PC-9 (cell line): ENCODE measurements around the gene SCEL. TPM values are rescaled to one million over a fixed set of nuclear protein-coding genes. Genes with fewer than 3 reads are reported as not detected.

Source experiments
- BruUV-seq: library from RNA; stranded (reverse); fragments of 400-500 nt; replicated peaks from 2 replicates; lab custom pipeline; 2021; lab: Mats Ljungman, UMichigan
- CTCF ChIA-PET: fragments of 300-600 bp; sonication (Branson Sonifier 250); formaldehyde crosslinking; loops from one replicate; lab custom pipeline; 2022; ENCODE audit warnings: antibody characterized with exemption; lab: Charles Lee
- POLR2A ChIA-PET: fragments of 300-600 bp; sonication (Branson Sonifier 250); formaldehyde crosslinking; loops from one replicate; lab custom pipeline; 2022; ENCODE audit warnings: antibody characterized with exemption; ENCODE audit not compliant: unreplicated experiment; lab: Charles Lee
- DNase-seq, 2 experiments: peaks; one replicate each; pipeline versions ENCODE4 v3.0.0 to v3.0.0-alpha.2; 2015 to 2022; ENCODE audit warnings: mixed read lengths in 1 of 2
- H2AFZ ChIP-seq: fragments of 200-600 bp; sonication (generic); 2 replicates; pipeline ENCODE4 v1.8.1; 2017; ENCODE audit warnings: antibody characterized with exemption
- H3F3A ChIP-seq: fragments of 200-600 bp; sonication (generic); 2 replicates; pipeline ENCODE4 v1.8.1; 2017; ENCODE audit warnings: antibody characterized with exemption, mild to moderate bottlenecking, low read depth; ENCODE audit not compliant: insufficient read depth
- H3K27ac ChIP-seq: fragments of 200-600 bp; sonication (generic); 2 replicates; pipeline ENCODE4 v1.6.1; 2016; ENCODE audit warnings: mixed run types
- H3K27me3 ChIP-seq: fragments of 200-600 bp; sonication (generic); 2 replicates; pipeline ENCODE4 v1.6.1; 2016; ENCODE audit warnings: low read depth, mixed run types; ENCODE audit not compliant: insufficient read depth
- H3K36me3 ChIP-seq: fragments of 200-600 bp; sonication (generic); 2 replicates; pipeline ENCODE4 v1.6.1; 2016; ENCODE audit warnings: low read depth, mixed run types
- H3K4me1 ChIP-seq: fragments of 200-600 bp; sonication (generic); replicated peaks from 2 replicates; pipeline ENCODE4 v1.6.1; 2016; ENCODE audit warnings: mixed run types; ENCODE audit not compliant: insufficient read depth
- H3K4me2 ChIP-seq: fragments of 200-600 bp; sonication (generic); 2 replicates; pipeline ENCODE4 v1.6.1; 2017; ENCODE audit warnings: mixed run types
- H3K4me3 ChIP-seq: fragments of 200-600 bp; sonication (generic); 2 replicates; pipeline ENCODE4 v1.6.1; 2016; ENCODE audit warnings: mixed run types
- H3K79me2 ChIP-seq: fragments of 200-600 bp; sonication (generic); 2 replicates; pipeline ENCODE4 v1.6.1; 2017; ENCODE audit warnings: low read depth, mixed run types
- H3K9me2 ChIP-seq: fragments of 200-600 bp; sonication (generic); 2 replicates; pipeline ENCODE4 v1.8.1; 2017; ENCODE audit warnings: mild to moderate bottlenecking; ENCODE audit not compliant: insufficient read depth
- H3K9me3 ChIP-seq: fragments of 200-600 bp; sonication (generic); 2 replicates; pipeline ENCODE4 v1.8.1; 2016; ENCODE audit warnings: low read depth; ENCODE audit not compliant: insufficient read depth
- H4K20me1 ChIP-seq: fragments of 200-600 bp; sonication (generic); 2 replicates; pipeline ENCODE4 v1.8.1; 2017; ENCODE audit not compliant: insufficient read depth
- CTCF ChIP-seq: fragments of 200-600 bp; sonication (generic); conservative IDR thresholded peaks from 2 replicates; pipeline ENCODE4 v1.6.1; 2017; ENCODE audit warnings: mixed run types, antibody characterized with exemption, mild to moderate bottlenecking, moderate library complexity
- EZH2 ChIP-seq: fragments of 200-600 bp; sonication (generic); IDR thresholded peaks from 2 replicates; pipeline ENCODE4 v1.8.0; 2017; ENCODE audit warnings: antibody characterized with exemption, low read depth
- intact Hi-C: fragments of 100-400 bp; cut with micrococcal nuclease; formaldehyde crosslinking; loops from one replicate; pipeline ENCODE4 v1.10.0; 2022; ENCODE audit not compliant: unreplicated experiment
- total RNA-seq: library from RNA; stranded (reverse); gene quantifications from 2 replicates; pipeline ENCODE4 v1.2.3, GENCODE V29; 2021

The SCEL gene
- total RNA-seq, 1 experiment from 2014 or later = 32.5 TPM

DNA sequence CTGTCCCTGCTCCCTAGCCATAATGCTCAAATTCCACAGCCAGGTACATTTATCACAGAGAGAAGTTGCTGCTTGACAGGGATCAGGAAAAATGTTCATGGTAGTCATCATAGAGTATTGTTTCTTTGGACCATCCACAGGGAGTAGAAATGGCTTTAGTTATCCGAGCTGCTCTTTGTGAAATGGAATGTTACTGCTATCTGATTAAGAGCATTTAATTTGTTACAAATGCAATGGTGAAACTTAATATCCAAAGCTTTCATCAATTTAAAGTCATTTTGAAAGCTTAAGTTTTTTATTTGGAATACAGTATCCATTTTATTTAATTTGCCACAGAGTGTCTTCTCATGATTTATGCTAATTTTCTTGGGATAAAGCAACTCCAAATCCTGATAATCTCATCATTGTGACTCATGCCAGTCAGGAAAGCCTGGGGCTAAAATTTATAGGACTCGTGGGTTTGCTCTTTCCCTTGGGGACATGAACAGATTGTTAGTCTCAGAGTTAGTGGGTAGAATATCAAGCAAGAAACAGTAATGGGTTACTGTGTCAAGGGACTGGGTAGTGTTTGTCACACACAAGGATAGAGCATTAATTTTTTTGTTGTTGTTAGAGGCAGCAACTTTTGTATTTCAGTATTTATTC lies 59.8 kb downstream of the SCEL start:
- DNase-seq = no peak
- POLR2A ChIA-PET = no interaction called here
- Histone ChIP-seq H3K36me3 (0 out of 2 replicates have a peak, but pooled peaks cover 3% of the 10 kb centered on the region), H3K9me3 (no peaks in the 10 kb centered on the region), H3K27me3 (no peaks in the 10 kb centered on the region), H3F3A (no peaks in the 10 kb centered on the region; the same call in 1 of the 2 replicates), H3K9me2 (0 out of 2 replicates have a peak, but pooled peaks cover 4% of the 10 kb centered on the region), H3K4me3 (no peak overlapping the region), H3K27ac (no peak overlapping the region), H4K20me1 (peaks cover 9% of the 10 kb centered on the region; the same call in 1 of the 2 replicates), H3K4me1 (no peaks in the 10 kb centered on the region), H3K79me2 (no peaks in the 10 kb centered on the region), H3K4me2 (no peak overlapping the region), H2AFZ (no peak overlapping the region)
- no peak for TF ChIP-seq CTCF
- TF ChIP-seq EZH2 = no peak
- no TSS peak for BruUV-seq
- CTCF ChIA-PET = no interaction called here
- intact Hi-C loops = no loop called here

GRCh38 chr13:77596777-77597176 lies 61.3 kb downstream of the SCEL start:
- Histone ChIP-seq H3K4me1 (no peaks in the 10 kb centered on the region), H3F3A (no peaks in the 10 kb centered on the region; the same call in 1 of the 2 replicates), H3K4me2 (no peak overlapping the region), H4K20me1 (peaks cover 9% of the 10 kb centered on the region; the same call in 1 of the 2 replicates), H2AFZ (no peak overlapping the region), H3K36me3 (0 out of 2 replicates have a peak, but pooled peaks cover 3% of the 10 kb centered on the region), H3K9me3 (no peaks in the 10 kb centered on the region), H3K9me2 (0 out of 2 replicates have a peak, but pooled peaks cover 4% of the 10 kb centered on the region), H3K27ac (no peak overlapping the region), H3K4me3 (no peak overlapping the region), H3K79me2 (no peaks in the 10 kb centered on the region), H3K27me3 (no peaks in the 10 kb centered on the region)
- no peak for DNase-seq
- ChIA-PET CTCF (no interaction called here), POLR2A (no interaction called here)
- no TSS peak for BruUV-seq
- TF ChIP-seq CTCF = no peak
- TF ChIP-seq EZH2 = no peak
- intact Hi-C loops = no loop called here

DNA sequence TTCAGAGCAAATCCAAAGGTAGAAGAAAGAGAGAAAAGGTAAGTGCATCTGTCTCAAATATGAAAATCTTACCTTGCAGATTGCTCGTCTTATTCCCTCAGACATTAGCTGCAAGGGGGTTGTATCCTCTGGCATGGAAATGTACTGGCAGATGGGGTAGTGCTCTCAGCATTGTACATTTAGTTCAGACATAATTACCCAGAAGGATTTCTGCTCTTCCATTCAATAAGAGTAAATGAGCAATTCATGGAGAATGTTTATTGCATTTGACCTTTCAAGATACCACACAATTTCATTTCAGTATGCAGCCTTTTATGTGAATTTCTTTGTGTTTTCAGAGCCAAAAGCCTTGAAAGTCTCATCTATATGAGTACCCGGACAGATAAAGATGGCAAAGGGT lies 63.8 kb downstream of the SCEL start:
- Histone ChIP-seq H3K9me3 (no peaks in the 10 kb centered on the region), H4K20me1 (peaks cover 9% of the 10 kb centered on the region; the same call in 1 of the 2 replicates), H2AFZ (no peak overlapping the region), H3K4me2 (no peak overlapping the region), H3F3A (no peaks in the 10 kb centered on the region), H3K9me2 (0 out of 2 replicates have a peak, but pooled peaks cover 2% of the 10 kb centered on the region), H3K4me3 (no peak overlapping the region), H3K27me3 (no peaks in the 10 kb centered on the region), H3K36me3 (peaks cover 3% of the 10 kb centered on the region; the same call in 1 of the 2 replicates), H3K4me1 (no peaks in the 10 kb centered on the region), H3K79me2 (no peaks in the 10 kb centered on the region), H3K27ac (no peak overlapping the region)
- ChIA-PET POLR2A (no interaction called here), CTCF (no interaction called here)
- TF ChIP-seq CTCF (no peak), EZH2 (no peak)
- no TSS peak for BruUV-seq
- intact Hi-C loops = no loop called here
- no peak for DNase-seq
